WERI-Rb-1 (cell line): ENCODE measurements around the gene LY86.

Experiments used
- DNase-seq: peaks from one replicate; pipeline ENCODE4 v3.0.0-alpha.2; 2020
- H3K27ac ChIP-seq: fragments of 250-450 bp; sonication (Bioruptor Pico); 2 replicates; pipeline ENCODE4 v1.5.1; 2020; ENCODE audit warnings: mild to moderate bottlenecking, moderate library complexity
- H3K27me3 ChIP-seq: fragments of 250-450 bp; sonication (Bioruptor Pico); 2 replicates; pipeline ENCODE4 v1.5.1; 2021; ENCODE audit warnings: mild to moderate bottlenecking, low read depth, moderate library complexity; ENCODE audit not compliant: insufficient read depth, severe bottlenecking
- H3K36me3 ChIP-seq: fragments of 250-450 bp; sonication (Bioruptor Pico); 2 replicates; pipeline ENCODE4 v1.5.1; 2020; ENCODE audit warnings: mild to moderate bottlenecking, moderate library complexity
- H3K4me3 ChIP-seq: 2 replicates; pipeline ENCODE4 v1.5.1; 2011; ENCODE audit warnings: low read depth, mild to moderate bottlenecking, control low read depth, low read length
- H3K9me3 ChIP-seq: fragments of 250-450 bp; sonication (Bioruptor Pico); 2 replicates; pipeline ENCODE4 v1.5.1; 2021; ENCODE audit warnings: mild to moderate bottlenecking, moderate library complexity; ENCODE audit not compliant: severe bottlenecking
- CTCF ChIP-seq: IDR thresholded peaks from 2 replicates; pipeline ENCODE4 v1.5.1; 2011; ENCODE audit warnings: low read depth, mild to moderate bottlenecking, control low read depth, inconsistent platforms, low read length

LY86 gene

GRCh38 chr6:6566766-6567165 is 21.8 kb upstream of the LY86 start:
- H3K9me3 ChIP-seq, result peaks cover 7% of the 10 kb centered on the region
- H3K4me3 ChIP-seq, result no peak overlapping the region
- no peaks in the 10 kb centered on the region for H3K36me3 ChIP-seq
- no peak overlapping the region for H3K27ac ChIP-seq
- no peak for TF ChIP-seq CTCF
- DNase-seq, result no peak
- H3K27me3 ChIP-seq, result no peaks in the 10 kb centered on the region

GRCh38 chr6:6569096-6569810 is 19.3 kb upstream of the LY86 start:
- no peaks in the 10 kb centered on the region for H3K36me3 ChIP-seq
- peaks cover 7% of the 10 kb centered on the region for H3K9me3 ChIP-seq
- H3K27ac ChIP-seq, result no peak overlapping the region
- H3K4me3 ChIP-seq, result no peak overlapping the region
- no peaks in the 10 kb centered on the region for H3K27me3 ChIP-seq
- DNase-seq, result no peak
- TF ChIP-seq CTCF, result no peak

GRCh38 chr6:6569811-6570164 is 18.7 kb upstream of the LY86 start:
- H3K36me3 ChIP-seq, result no peaks in the 10 kb centered on the region
- H3K9me3 ChIP-seq, result peaks cover 8% of the 10 kb centered on the region
- no peaks in the 10 kb centered on the region for H3K27me3 ChIP-seq
- TF ChIP-seq CTCF, result no peak
- DNase-seq, result no peak
- H3K4me3 ChIP-seq, result no peak overlapping the region
- no peak overlapping the region for H3K27ac ChIP-seq

- TF ChIP-seq CTCF, result no peak
- no peaks in the 10 kb centered on the region for H3K36me3 ChIP-seq
- H3K27ac ChIP-seq, result no peak overlapping the region
- no peak overlapping the region for H3K4me3 ChIP-seq
- H3K9me3 ChIP-seq, result peaks cover 9% of the 10 kb centered on the region
- DNase-seq, result no peak
- H3K27me3 ChIP-seq, result no peaks in the 10 kb centered on the region
Measured at GRCh38 chr6:6570929-6571671, 17.4 kb upstream of the LY86 start.

- Histone ChIP-seq H3K9me3 (peaks cover 12% of the 10 kb centered on the region), H3K36me3 (no peaks in the 10 kb centered on the region), H3K27me3 (no peaks in the 10 kb centered on the region), H3K4me3 (no peak overlapping the region), H3K27ac (no peak overlapping the region)
- DNase-seq, result no peak
- no peak for TF ChIP-seq CTCF
Measured at GRCh38 chr6:6575143-6575542, 13.4 kb upstream of the LY86 start.
